Chondrocyte (in vitro differentiated cells): ENCODE data around the gene EEF1AKMT3. TPM values are rescaled to one million over a fixed set of nuclear protein-coding genes. Genes with fewer than 3 reads are reported as not detected.

Experiments used
- DNase-seq: peaks from one replicate; pipeline ENCODE4 v3.0.0; 2021; ENCODE audit warnings: mixed read lengths, low spot score
- H3K27ac Mint-ChIP-seq: one replicate; pipeline ENCODE4 v1.8.0; 2021; ENCODE audit warnings: mild to moderate bottlenecking, moderate library complexity, mixed read lengths; ENCODE audit not compliant: unreplicated experiment
- H3K27me3 Mint-ChIP-seq: 2 replicates; pipeline ENCODE4 v1.8.0; 2021; ENCODE audit warnings: low read depth, mixed read lengths
- H3K36me3 Mint-ChIP-seq: 2 replicates; pipeline ENCODE4 v1.8.0; 2021; ENCODE audit warnings: low read depth, mixed read lengths
- H3K4me1 Mint-ChIP-seq: 2 replicates; pipeline ENCODE4 v1.8.0; 2021; ENCODE audit warnings: low read depth, mild to moderate bottlenecking, mixed read lengths
- H3K4me3 Mint-ChIP-seq: one replicate; pipeline ENCODE4 v1.8.0; 2021; ENCODE audit warnings: mild to moderate bottlenecking, moderate library complexity, mixed read lengths; ENCODE audit not compliant: unreplicated experiment
- H3K9me3 Mint-ChIP-seq: 2 replicates; pipeline ENCODE4 v1.8.0; 2021; ENCODE audit warnings: low read depth, mixed read lengths
- total RNA-seq: library from RNA; stranded (reverse); gene quantifications from 3 replicates; pipeline ENCODE4 v1.2.1, GENCODE V29; 2021
- TF ChIP-seq, protein P1 (sequence below): fragments of 200-600 bp; sonication (generic); IDR thresholded peaks from 2 replicates; pipeline ENCODE4 v1.5.0; 2021; ENCODE audit warnings: antibody characterized with exemption, mild to moderate bottlenecking, moderate library complexity

EEF1AKMT3 gene
- total RNA-seq, 1 donor from 2014 or later, result 13.6 TPM

DNA sequence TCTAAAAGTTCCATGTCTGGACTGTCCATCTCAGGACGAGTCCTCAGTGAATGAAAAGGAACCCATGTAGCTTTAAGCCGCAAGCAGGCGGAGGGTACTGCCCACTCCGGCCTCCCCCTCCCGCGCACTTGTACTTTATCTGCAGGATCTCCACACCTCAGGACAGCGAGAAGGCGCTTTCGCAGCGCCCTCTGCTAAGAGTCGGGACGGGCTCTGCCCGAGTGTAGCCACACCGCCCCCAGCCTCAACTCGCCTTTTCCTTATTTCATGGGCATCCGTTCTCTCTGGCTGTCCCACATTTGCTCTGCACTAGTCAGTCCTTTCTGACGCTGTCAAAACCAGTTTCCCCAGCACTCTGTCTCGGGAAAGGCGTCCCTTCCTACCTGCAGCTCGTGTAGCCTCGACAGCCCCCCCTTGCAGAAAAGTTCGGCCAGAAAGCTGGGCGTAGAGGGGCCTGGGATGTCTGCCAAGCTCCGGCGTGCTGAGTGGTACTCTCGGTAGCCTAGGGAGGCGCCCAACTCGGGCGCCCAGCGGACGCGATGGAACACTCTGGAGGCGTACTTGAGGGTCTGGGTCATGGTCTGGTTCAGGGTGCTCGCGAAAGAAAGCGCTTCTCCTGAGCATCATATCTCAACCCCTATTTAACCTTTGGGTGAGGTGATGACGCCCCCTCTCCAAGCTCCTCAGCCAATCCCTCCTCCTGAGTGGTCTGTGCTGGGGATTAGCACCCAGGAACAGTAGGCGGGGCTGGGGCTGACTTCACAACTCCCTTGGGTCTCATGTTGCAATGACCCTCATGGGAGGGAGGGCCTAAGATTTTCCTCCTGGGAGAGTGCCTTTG is 5.7 kb upstream of the EEF1AKMT3 start, which contains the start of gene CYP27B1:
TSS of gene CYP27B1 (minus strand) at position 615 of the 841 bp plus-strand sequence. CDS start at position 578, 37 bp downstream.
- Mint-ChIP-seq H3K4me3 (peak within 1 kb of the TSS; percentile 71), H3K27me3 (peaks cover 34% of the 10 kb centered on the region), H3K9me3 (no peaks in the 10 kb centered on the region), H3K36me3 (peaks cover 18% of the 10 kb centered on the region), H3K4me1 (peaks cover 33% of the 10 kb centered on the region), H3K27ac (peak within 1 kb of the TSS; percentile 61)
- DNase-seq, result no peak
- TF ChIP-seq, protein P1, sequence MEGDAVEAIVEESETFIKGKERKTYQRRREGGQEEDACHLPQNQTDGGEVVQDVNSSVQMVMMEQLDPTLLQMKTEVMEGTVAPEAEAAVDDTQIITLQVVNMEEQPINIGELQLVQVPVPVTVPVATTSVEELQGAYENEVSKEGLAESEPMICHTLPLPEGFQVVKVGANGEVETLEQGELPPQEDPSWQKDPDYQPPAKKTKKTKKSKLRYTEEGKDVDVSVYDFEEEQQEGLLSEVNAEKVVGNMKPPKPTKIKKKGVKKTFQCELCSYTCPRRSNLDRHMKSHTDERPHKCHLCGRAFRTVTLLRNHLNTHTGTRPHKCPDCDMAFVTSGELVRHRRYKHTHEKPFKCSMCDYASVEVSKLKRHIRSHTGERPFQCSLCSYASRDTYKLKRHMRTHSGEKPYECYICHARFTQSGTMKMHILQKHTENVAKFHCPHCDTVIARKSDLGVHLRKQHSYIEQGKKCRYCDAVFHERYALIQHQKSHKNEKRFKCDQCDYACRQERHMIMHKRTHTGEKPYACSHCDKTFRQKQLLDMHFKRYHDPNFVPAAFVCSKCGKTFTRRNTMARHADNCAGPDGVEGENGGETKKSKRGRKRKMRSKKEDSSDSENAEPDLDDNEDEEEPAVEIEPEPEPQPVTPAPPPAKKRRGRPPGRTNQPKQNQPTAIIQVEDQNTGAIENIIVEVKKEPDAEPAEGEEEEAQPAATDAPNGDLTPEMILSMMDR, result peak; percentile 9

GRCh38 chr12:57767305-57767698 is 5.1 kb upstream of the EEF1AKMT3 start:
- Mint-ChIP-seq H3K4me1 (peaks cover 35% of the 10 kb centered on the region), H3K27me3 (peaks cover 34% of the 10 kb centered on the region), H3K9me3 (no peaks in the 10 kb centered on the region), H3K27ac (no peak overlapping the region), H3K4me3 (no peak overlapping the region), H3K36me3 (peaks cover 18% of the 10 kb centered on the region)
- TF ChIP-seq, protein P1, result no peak
- no peak for DNase-seq

DNA sequence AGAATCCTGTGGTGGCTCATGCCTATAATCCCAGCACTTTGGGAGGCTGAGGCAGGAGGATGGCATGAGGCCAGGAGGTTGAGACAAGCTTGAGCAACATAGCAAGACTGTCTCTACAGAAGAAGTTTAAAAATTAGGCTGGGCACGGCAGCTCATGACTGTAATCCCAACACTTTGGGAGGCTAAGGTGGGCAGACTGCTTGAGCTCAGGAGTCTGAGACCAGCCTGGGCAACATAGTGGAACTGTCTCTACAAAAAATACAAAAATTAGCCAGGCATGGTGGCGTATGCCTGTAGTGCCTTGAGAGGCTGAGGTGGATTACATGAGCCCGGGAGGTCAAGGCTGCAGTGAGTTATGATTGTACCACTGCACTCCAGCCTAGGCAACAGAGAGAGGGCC is 4.5 kb upstream of the EEF1AKMT3 start:
- H3K4me3 Mint-ChIP-seq, result no peak overlapping the region
- H3K27ac Mint-ChIP-seq, result no peak overlapping the region
- H3K27me3 Mint-ChIP-seq, result peaks cover 32% of the 10 kb centered on the region
- TF ChIP-seq, protein P1, result no peak
- no peak for DNase-seq
- peaks cover 18% of the 10 kb centered on the region for H3K36me3 Mint-ChIP-seq
- no peaks in the 10 kb centered on the region for H3K9me3 Mint-ChIP-seq
- H3K4me1 Mint-ChIP-seq, result peaks cover 37% of the 10 kb centered on the region

- Mint-ChIP-seq H3K36me3 (peaks cover 17% of the 10 kb centered on the region), H3K9me3 (no peaks in the 10 kb centered on the region), H3K27ac (no peak overlapping the region), H3K27me3 (peaks cover 15% of the 10 kb centered on the region), H3K4me3 (no peak overlapping the region), H3K4me1 (peaks cover 43% of the 10 kb centered on the region)
- TF ChIP-seq, protein P1, result no peak
- DNase-seq, result no peak
Measured at GRCh38 chr12:57769594-57769993, 2.8 kb upstream of the EEF1AKMT3 start.

DNA sequence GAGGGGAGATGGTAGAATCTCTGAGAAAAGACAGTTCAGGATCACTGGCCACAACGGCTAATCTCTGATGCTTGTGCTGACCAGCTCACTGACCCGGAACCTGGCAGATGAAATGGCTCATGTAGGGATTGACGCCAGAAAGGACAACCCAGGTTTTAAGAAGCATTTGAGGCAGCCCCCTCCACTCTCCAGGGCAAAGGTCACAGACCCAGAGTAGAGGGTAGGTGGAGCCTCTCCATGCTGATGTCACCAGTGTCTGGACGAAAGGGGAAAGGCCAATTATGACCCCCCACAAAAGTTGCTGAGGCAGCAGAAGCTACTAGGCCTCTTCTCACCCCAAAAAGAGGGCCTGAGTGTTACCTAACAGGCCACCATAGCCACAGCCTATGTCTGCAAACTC is 1.7 kb upstream of the EEF1AKMT3 start:
- Mint-ChIP-seq H3K27ac (no peak overlapping the region), H3K27me3 (peaks cover 5% of the 10 kb centered on the region), H3K4me3 (peak overlapping the region; percentile 31), H3K4me1 (peaks cover 34% of the 10 kb centered on the region), H3K36me3 (peaks cover 20% of the 10 kb centered on the region), H3K9me3 (no peaks in the 10 kb centered on the region)
- no peak for DNase-seq
- TF ChIP-seq, protein P1, result no peak
